ENCODE results near the gene ZNF653. TPM values are rescaled to one million over a fixed set of nuclear protein-coding genes. Genes with fewer than 3 reads are reported as not detected.
A peak's percentile ranks its signal among the peaks of the same experiment; 100 is the strongest.

The ZNF653 gene
- total RNA-seq, result 1 to 10 TPM; 3.3 to 8.4 (median 5.3) TPM

GRCh38 chr19:11505504-11506100, at the start of gene ZNF653:
Gene ZNF653, minus strand, starts transcription at chr19:11505839. Its CDS starts 53 bp downstream, at chr19:11505786.
- TF ChIP-seq CTCF (IDR thresholded peaks at IDR 0.05), result no peak
- ATAC-seq (ENCODE audit: low FRiP score) (peak; percentile 87), DNase-seq (ENCODE audit: low spot score) (peak; percentile 83)

GRCh38 chr19:11555246-11555645, 49.6 kb upstream of the ZNF653 start:
- TF ChIP-seq CTCF (IDR thresholded peaks at IDR 0.05), result no peak
- ATAC-seq (ENCODE audit: low FRiP score), result no peak
- DNase-seq (ENCODE audit: low spot score), result no peak

GRCh38 chr19:11554160-11554559, 48.5 kb upstream of the ZNF653 start:
- ATAC-seq (ENCODE audit: low FRiP score) (no peak), DNase-seq (ENCODE audit: low spot score) (no peak)
- no peak for TF ChIP-seq CTCF (IDR thresholded peaks at IDR 0.05)

GRCh38 chr19:11552666-11553372, 47.2 kb upstream of the ZNF653 start:
- no peak for TF ChIP-seq CTCF (IDR thresholded peaks at IDR 0.05)
- no peak for DNase-seq (ENCODE audit: low spot score)

GRCh38 chr19:11551603-11552235, 46.1 kb upstream of the ZNF653 start:
- ATAC-seq (ENCODE audit: low FRiP score) (no peak), DNase-seq (ENCODE audit: low spot score) (no peak)
- no peak for TF ChIP-seq CTCF (IDR thresholded peaks at IDR 0.05)

More at GRCh38 chr19:11552666-11553372, 47.2 kb upstream of the ZNF653 start:
- no peak for ATAC-seq (ENCODE audit: low FRiP score)

GRCh38 chr19:11550265-11550664, 44.6 kb upstream of the ZNF653 start:
- no peak for DNase-seq (ENCODE audit: low spot score)
- no peak for ATAC-seq (ENCODE audit: low FRiP score)
- TF ChIP-seq CTCF (IDR thresholded peaks at IDR 0.05), result no peak
